T-cell (primary cell): ENCODE data around the gene PIGS. TPM values are rescaled to one million over a fixed set of nuclear protein-coding genes. Genes with fewer than 3 reads are reported as not detected.
"Not testable (repeated sequence)": the region's sequence is repeated elsewhere in the genome, so short reads cannot be mapped to it uniquely, and the experiment has no call there.

Experiments used
- ATAC-seq, 4 experiments: fragments of 200-7000 bp in 3 of 4; fragments of 150-1000 bp in 1 of 4; cut with Tn5 transposase; replicated peaks in 1 of 4; 1 replicate in 3 of 4; 2 replicates in 1 of 4; pipeline ENCODE4 v1.10.0; 2021; ENCODE audit warnings: moderate library complexity in 3 of 4, mild to moderate bottlenecking in 2 of 4, moderate number of reproducible peaks in 1 of 4
- CTCF ChIA-PET, 2 donors: fragments of 300-600 bp; sonication (Branson Sonifier 250); formaldehyde crosslinking; loops; one replicate each; lab custom pipeline; 2022; ENCODE audit warnings: antibody characterized with exemption in 2 of 2; lab: Charles Lee
- POLR2A ChIA-PET, 2 donors: fragments of 300-600 bp; sonication (Branson Sonifier 250); formaldehyde crosslinking; loops; one replicate each; lab custom pipeline; 2022; ENCODE audit warnings: antibody characterized with exemption in 2 of 2; lab: Charles Lee
- DNase-seq, 35 experiments: peaks; one replicate each; pipeline versions ENCODE4 v3.0.0 to v3.0.0-alpha.2; 2013 to 2023
- H3K27ac ChIP-seq: one replicate; pipeline ENCODE4 v1.5.1; 2013; ENCODE audit warnings: low read length
- H3K27me3 ChIP-seq, 2 experiments: replicated peaks in 1 of 2; 1 replicate in 1 of 2; 2 replicates in 1 of 2; pipeline versions ENCODE4 v1.6.1 to v1.7.0; 2013; ENCODE audit warnings: low read length in 1 of 2, mixed read lengths in 1 of 2; ENCODE audit not compliant: control insufficient read depth in 2 of 2, insufficient read depth in 2 of 2; ENCODE audit errors: extremely low read depth in 1 of 2
- H3K36me3 ChIP-seq, 2 donors: 1 replicate in 1 of 2; 2 replicates in 1 of 2; pipeline versions ENCODE4 v1.6.1 to v1.7.0; 2013; ENCODE audit warnings: low read length in 1 of 2; ENCODE audit not compliant: control insufficient read depth in 2 of 2, insufficient read depth in 1 of 2; ENCODE audit errors: extremely low read depth in 1 of 2
- H3K4me1 ChIP-seq, 2 experiments: 1 replicate in 1 of 2; 2 replicates in 1 of 2; pipeline versions ENCODE4 v1.6.1 to v1.7.0; 2013; ENCODE audit warnings: low read length in 2 of 2, mixed read lengths in 1 of 2; ENCODE audit not compliant: insufficient read depth in 2 of 2, control insufficient read depth in 1 of 2; ENCODE audit errors: extremely low read depth in 1 of 2
- H3K4me3 ChIP-seq, 2 donors: 1 replicate in 1 of 2; 2 replicates in 1 of 2; pipeline versions ENCODE4 v1.5.1 to v1.7.0; 2013; ENCODE audit warnings: mild to moderate bottlenecking in 2 of 2, low read length in 1 of 2, moderate library complexity in 1 of 2; ENCODE audit not compliant: control insufficient read depth in 1 of 2; ENCODE audit errors: extremely low read depth in 1 of 2
- H3K9me3 ChIP-seq: 2 replicates; pipeline ENCODE4 v1.7.0; 2013
- H3K27ac Mint-ChIP-seq, 2 donors: one replicate each; pipeline ENCODE4 v1.8.0; 2020 to 2021; ENCODE audit warnings: mild to moderate bottlenecking in 2 of 2, mixed read lengths in 2 of 2
- H3K27me3 Mint-ChIP-seq, 2 donors: one replicate each; pipeline ENCODE4 v1.8.0; 2021 to 2022; ENCODE audit warnings: mixed read lengths in 2 of 2
- H3K36me3 Mint-ChIP-seq: one replicate; pipeline ENCODE4 v1.8.0; 2021; ENCODE audit warnings: mixed read lengths
- H3K4me1 Mint-ChIP-seq, 3 donors: one replicate each; pipeline ENCODE4 v1.8.0; 2020 to 2022; ENCODE audit warnings: mixed read lengths in 3 of 3, mild to moderate bottlenecking in 1 of 3
- H3K4me3 Mint-ChIP-seq, 3 donors: one replicate each; pipeline ENCODE4 v1.8.0; 2020 to 2022; ENCODE audit warnings: mild to moderate bottlenecking in 3 of 3, mixed read lengths in 3 of 3, moderate library complexity in 3 of 3
- H3K9me3 Mint-ChIP-seq, 3 donors: one replicate each; pipeline ENCODE4 v1.8.0; 2020 to 2022; ENCODE audit warnings: mixed read lengths in 3 of 3
- WGBS: methylation state at CpG from one replicate; pipeline ENCODE4 v1.1.5; 2013; ENCODE audit warnings: missing lambda C conversion rate; ENCODE audit not compliant: insufficient coverage; 5-methylcytosine and 5-hydroxymethylcytosine counted together
- total RNA-seq, 35 experiments: library from RNA in 6 of 35; stranded (reverse) in 6 of 35; fragments of 120-200 nt in 1 of 35; gene quantifications; one replicate each; pipeline versions ENCODE4 v1.2.1 to v1.2.4 and lab custom pipeline; 2013 to 2026

PIGS gene
- total RNA-seq, 5 donors from 2014 or later (not counting 1 experiment from before 2014, with no cell fraction given) = 54.9 to 63.0 (median 60.9) TPM

- H3K4me1 Mint-ChIP-seq, H3K4me3 Mint-ChIP-seq, DNase-seq, CTCF ChIA-PET, H3K36me3 ChIP-seq, H3K27me3 Mint-ChIP-seq, POLR2A ChIA-PET, H3K4me3 ChIP-seq, H3K9me3 ChIP-seq, H3K27ac ChIP-seq, ATAC-seq, H3K27ac Mint-ChIP-seq, H3K36me3 Mint-ChIP-seq, H3K4me1 ChIP-seq, H3K27me3 ChIP-seq, H3K9me3 Mint-ChIP-seq: not testable (repeated sequence)
- WGBS = no CpG with 5 or more reads among the region's 4 CpGs
Measured at GRCh38 chr17:28522281-28522680, 49.0 kb downstream of the PIGS start.

- Histone ChIP-seq H3K27me3 (peaks cover 0 to 4% of the 10 kb centered on the region in 2 experiments), H3K9me3 (no peaks in the 10 kb centered on the region), H3K4me3 (no peak overlapping the region), H3K36me3 (no peaks in the 10 kb centered on the region), H3K27ac (no peak overlapping the region), H3K4me1 (no peaks in the 10 kb centered on the region)
- WGBS = 91% methylated on average over 6 of the region's 21 CpGs
- H3K36me3 Mint-ChIP-seq = no peaks in the 10 kb centered on the region
- H3K4me1 Mint-ChIP-seq = no peaks in the 10 kb centered on the region
- H3K27me3 Mint-ChIP-seq = peaks cover 0 to 3% of the 10 kb centered on the region in 2 donors
- DNase-seq = no peak
- ATAC-seq = no peak
- POLR2A ChIA-PET = no interaction called here
- no peak overlapping the region for H3K4me3 Mint-ChIP-seq
- CTCF ChIA-PET = no interaction called here
- no peak overlapping the region for H3K27ac Mint-ChIP-seq
- no peaks in the 10 kb centered on the region for H3K9me3 Mint-ChIP-seq
Measured at GRCh38 chr17:28521311-28522085, 49.8 kb downstream of the PIGS start.

- H3K4me1 Mint-ChIP-seq = no peaks in the 10 kb centered on the region
- H3K4me3 ChIP-seq = no peak overlapping the region
- H3K9me3 Mint-ChIP-seq = no peaks in the 10 kb centered on the region
- no peaks in the 10 kb centered on the region for H3K4me1 ChIP-seq
- H3K27me3 Mint-ChIP-seq = peaks cover 0 to 3% of the 10 kb centered on the region in 2 donors
- H3K4me3 Mint-ChIP-seq = no peak overlapping the region
- H3K36me3 ChIP-seq = no peaks in the 10 kb centered on the region
- peaks cover 0 to 4% of the 10 kb centered on the region in 2 experiments for H3K27me3 ChIP-seq
- no peak overlapping the region for H3K27ac ChIP-seq
- no peak overlapping the region for H3K27ac Mint-ChIP-seq
- no peaks in the 10 kb centered on the region for H3K9me3 ChIP-seq
- DNase-seq = no peak
- ChIA-PET POLR2A (interaction anchor here in 1 of 2 donors (0.6 kb wide), 1 partner anchor 114 kb away, joined by 3 read pairs; no protein-coding TSS in a partner anchor), CTCF (no interaction called here)
- H3K36me3 Mint-ChIP-seq = no peaks in the 10 kb centered on the region
- 65% methylated on average over 6 of the region's 6 CpGs for WGBS
- ATAC-seq = no peak
Measured at GRCh38 chr17:28520687-28521086, 50.6 kb downstream of the PIGS start.

- POLR2A ChIA-PET = no interaction called here
- 11% methylated on average over 3 of the region's 5 CpGs for WGBS
Measured at GRCh38 chr17:28519236-28519635, 52.1 kb downstream of the PIGS start.

GRCh38 chr17:28518578-28518977 lies 52.7 kb downstream of the PIGS start:
- no peaks in the 10 kb centered on the region for H3K4me1 Mint-ChIP-seq
- no peaks in the 10 kb centered on the region for H3K9me3 ChIP-seq
- H3K4me1 ChIP-seq = no peaks in the 10 kb centered on the region
- ChIA-PET POLR2A (no interaction called here), CTCF (no interaction called here)
- no peak overlapping the region for H3K4me3 ChIP-seq
- ATAC-seq = no peak
- no peak overlapping the region for H3K4me3 Mint-ChIP-seq
- peaks cover 0 to 6% of the 10 kb centered on the region in 2 donors for H3K27me3 Mint-ChIP-seq
- DNase-seq = no peak
- 80% methylated on average over 4 of the region's 7 CpGs for WGBS
- no peak overlapping the region for H3K27ac ChIP-seq
- no peaks in the 10 kb centered on the region for H3K9me3 Mint-ChIP-seq
- H3K27ac Mint-ChIP-seq = no peak overlapping the region
- no peaks in the 10 kb centered on the region for H3K36me3 ChIP-seq
- peaks cover 0 to 19% of the 10 kb centered on the region in 2 experiments for H3K27me3 ChIP-seq
- no peaks in the 10 kb centered on the region for H3K36me3 Mint-ChIP-seq

More at GRCh38 chr17:28519236-28519635, 52.1 kb downstream of the PIGS start:
- no peak for DNase-seq
- no peak for ATAC-seq
- Histone ChIP-seq H3K36me3 (no peaks in the 10 kb centered on the region), H3K27me3 (peaks cover 0 to 12% of the 10 kb centered on the region in 2 experiments), H3K4me1 (no peaks in the 10 kb centered on the region), H3K4me3 (no peak overlapping the region), H3K27ac (no peak overlapping the region), H3K9me3 (no peaks in the 10 kb centered on the region)
- peaks cover 0 to 3% of the 10 kb centered on the region in 2 donors for H3K27me3 Mint-ChIP-seq
- H3K36me3 Mint-ChIP-seq = no peaks in the 10 kb centered on the region
- CTCF ChIA-PET = no interaction called here
- no peaks in the 10 kb centered on the region for H3K9me3 Mint-ChIP-seq
- H3K4me1 Mint-ChIP-seq = no peaks in the 10 kb centered on the region
- H3K27ac Mint-ChIP-seq = no peak overlapping the region
- H3K4me3 Mint-ChIP-seq = no peak overlapping the region

- H3K9me3 Mint-ChIP-seq = no peaks in the 10 kb centered on the region
- POLR2A ChIA-PET = no interaction called here
Measured at GRCh38 chr17:28518132-28518531, 53.2 kb downstream of the PIGS start.

More at GRCh38 chr17:28518132-28518531, 53.2 kb downstream of the PIGS start:
- Mint-ChIP-seq H3K27ac (no peak overlapping the region), H3K27me3 (peaks cover 0 to 9% of the 10 kb centered on the region in 2 donors), H3K36me3 (no peaks in the 10 kb centered on the region), H3K4me3 (no peak overlapping the region), H3K4me1 (no peaks in the 10 kb centered on the region)
- Histone ChIP-seq H3K4me1 (no peaks in the 10 kb centered on the region), H3K36me3 (no peaks in the 10 kb centered on the region), H3K27ac (no peak overlapping the region), H3K27me3 (peaks cover 0 to 22% of the 10 kb centered on the region in 2 experiments), H3K9me3 (no peaks in the 10 kb centered on the region), H3K4me3 (no peak overlapping the region)
- DNase-seq = no peak
- WGBS = no CpG with 5 or more reads among the region's 6 CpGs
- CTCF ChIA-PET = no interaction called here
- ATAC-seq = no peak
